Fibroblast of upper back skin (primary cell): ENCODE data around the gene MOB3B.
A peak's percentile ranks its signal among the peaks of the same experiment; 100 is the strongest.
"Not testable (repeated sequence)": the region's sequence is repeated elsewhere in the genome, so short reads cannot be mapped to it uniquely, and the experiment has no call there.

Experiments
- DNase-seq: peaks from one replicate; pipeline ENCODE4 v3.0.0-alpha.2; 2013

MOB3B gene

GRCh38 chr9:27514551-27514950, 15.1 kb downstream of the MOB3B start:
- DNase-seq: no peak

DNA sequence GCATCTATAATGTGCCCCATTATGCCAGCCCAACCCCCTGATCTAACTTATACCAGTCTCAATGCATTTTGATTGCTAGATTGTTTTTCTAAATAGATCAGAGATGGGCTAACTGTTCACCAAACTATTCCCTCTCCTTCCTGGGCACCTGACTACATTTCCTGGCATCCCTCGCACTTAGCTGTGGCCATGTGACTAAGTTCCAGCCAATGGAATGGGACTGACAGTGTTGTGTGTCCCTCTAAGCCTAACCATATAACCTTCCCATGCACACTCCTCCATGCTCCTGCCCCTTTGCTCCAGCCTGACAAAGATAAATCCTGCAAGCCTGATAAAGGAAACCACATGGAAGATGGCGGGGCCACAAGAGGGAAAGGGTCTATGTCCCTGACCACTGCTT, 17.8 kb downstream of the MOB3B start:
- no peak for DNase-seq

DNA sequence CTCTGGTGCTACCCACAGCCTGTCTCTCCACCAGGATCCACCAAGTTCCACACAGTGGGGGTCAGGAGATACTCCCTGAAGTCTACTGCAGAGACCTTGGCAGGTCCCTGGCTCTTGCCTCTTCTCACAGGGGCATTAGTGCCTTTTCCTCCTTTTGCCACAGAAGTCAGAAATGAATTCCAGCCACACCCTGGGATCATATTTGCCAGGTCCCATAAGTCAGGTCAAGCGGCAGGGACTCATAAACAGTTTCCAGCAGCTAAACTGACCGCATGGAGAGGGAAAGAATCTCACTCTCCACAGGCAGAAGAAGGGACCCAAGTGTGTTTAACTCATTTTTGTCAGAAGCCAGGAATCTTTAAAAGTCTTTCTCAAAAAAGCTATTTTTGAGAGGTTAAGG, 18.8 kb downstream of the MOB3B start:
- DNase-seq: no peak

- DNase-seq: no peak
These were observed 22.6 kb downstream of the MOB3B start for GRCh38 chr9:27506981-27507380.

DNA sequence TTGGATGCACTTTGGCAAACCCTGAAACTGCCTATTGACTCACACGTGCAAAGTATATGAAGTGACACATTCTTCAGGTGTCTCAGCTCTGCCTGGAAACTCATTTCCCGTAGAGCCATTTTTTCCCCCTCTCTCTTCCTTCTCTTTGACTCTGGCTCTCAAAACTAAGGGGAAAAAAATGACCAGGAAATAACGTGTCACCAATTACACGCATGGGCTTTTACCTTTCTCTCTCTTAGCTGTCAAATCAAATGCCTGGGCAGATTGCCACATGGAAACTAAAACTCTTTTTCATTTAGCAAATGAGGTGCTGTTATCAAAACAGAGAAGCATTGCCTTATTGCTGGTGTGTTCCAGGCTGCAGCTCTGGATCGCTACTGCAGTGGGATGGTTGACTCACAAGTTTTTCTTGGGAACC, 23.9 kb downstream of the MOB3B start:
- DNase-seq: no peak

GRCh38 chr9:27504259-27504658, 25.4 kb downstream of the MOB3B start:
- DNase-seq: no peak

DNA sequence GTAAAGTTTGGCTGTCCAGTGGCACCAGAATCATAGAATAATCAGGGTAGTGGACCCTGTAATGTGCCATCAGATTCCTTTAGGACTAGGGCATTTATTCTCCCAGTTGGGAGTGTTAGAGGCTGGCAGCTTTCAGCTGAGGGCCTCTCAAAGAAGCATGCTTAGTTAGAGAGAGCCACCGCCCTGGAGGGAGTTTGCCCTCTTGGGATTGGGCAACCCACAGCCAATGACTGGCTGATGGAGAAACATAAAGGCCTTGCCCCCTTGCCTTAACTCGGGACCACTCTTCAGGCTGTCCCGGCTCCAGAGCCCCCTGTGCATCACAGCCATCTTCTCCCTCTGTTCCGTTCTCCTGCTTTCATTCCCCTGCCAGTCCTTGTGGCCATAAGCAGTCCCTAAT, 26.0 kb downstream of the MOB3B start:
- no peak for DNase-seq

GRCh38 chr9:27500902-27501301, 28.7 kb downstream of the MOB3B start:
- DNase-seq: not testable (repeated sequence)

- DNase-seq: peak; percentile 22
These were observed 30.2 kb downstream of the MOB3B start for GRCh38 chr9:27499451-27499850.

DNA sequence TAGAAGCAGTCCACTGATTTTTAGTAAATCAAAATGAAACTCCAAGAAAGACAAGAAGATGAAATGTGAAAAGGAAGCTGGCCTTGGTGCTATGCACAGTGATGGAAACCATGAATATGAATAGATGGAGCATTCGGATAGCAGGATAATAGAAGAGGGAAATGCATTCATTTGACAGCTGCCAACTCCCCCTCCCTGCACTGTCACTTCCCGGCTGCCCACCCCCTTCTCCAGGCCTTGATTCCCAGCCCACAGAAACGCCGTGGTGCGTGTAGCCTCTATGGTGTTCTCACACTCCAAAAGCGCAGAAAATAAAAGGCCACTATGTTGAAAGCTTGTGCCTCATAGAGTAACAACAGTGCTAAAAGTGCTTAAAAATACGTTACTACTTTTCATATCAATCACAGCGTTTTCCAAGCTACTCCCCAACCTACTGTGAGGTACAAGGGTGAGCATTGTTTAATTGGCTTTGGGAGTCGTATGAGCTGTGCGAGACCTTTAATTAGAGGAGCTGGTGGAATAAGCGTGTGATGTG, 31.7 kb downstream of the MOB3B start:
- DNase-seq: no peak

GRCh38 chr9:27496135-27496504, 33.5 kb downstream of the MOB3B start:
- no peak for DNase-seq

- no peak for DNase-seq
These were observed 34.0 kb downstream of the MOB3B start for GRCh38 chr9:27495480-27496134.

DNA sequence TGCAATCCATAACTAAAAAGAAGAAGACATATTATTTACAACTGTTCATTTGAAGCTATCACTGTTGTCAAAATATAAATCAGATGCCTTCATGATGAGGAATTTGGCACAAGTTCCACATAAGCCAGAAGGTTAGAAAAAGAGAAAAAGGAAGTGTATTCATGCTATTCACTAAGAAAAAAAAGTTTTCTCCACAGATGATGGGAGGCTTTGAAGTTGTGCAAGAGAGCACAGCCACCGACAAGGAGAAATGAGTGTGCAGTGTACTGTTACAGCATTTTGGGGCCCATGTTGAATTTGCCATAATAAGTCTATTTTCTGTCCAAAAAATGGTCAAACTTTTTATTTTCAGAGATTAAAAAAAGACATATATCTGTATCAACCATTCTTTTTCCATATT, 38.5 kb downstream of the MOB3B start:
- DNase-seq: no peak

DNA sequence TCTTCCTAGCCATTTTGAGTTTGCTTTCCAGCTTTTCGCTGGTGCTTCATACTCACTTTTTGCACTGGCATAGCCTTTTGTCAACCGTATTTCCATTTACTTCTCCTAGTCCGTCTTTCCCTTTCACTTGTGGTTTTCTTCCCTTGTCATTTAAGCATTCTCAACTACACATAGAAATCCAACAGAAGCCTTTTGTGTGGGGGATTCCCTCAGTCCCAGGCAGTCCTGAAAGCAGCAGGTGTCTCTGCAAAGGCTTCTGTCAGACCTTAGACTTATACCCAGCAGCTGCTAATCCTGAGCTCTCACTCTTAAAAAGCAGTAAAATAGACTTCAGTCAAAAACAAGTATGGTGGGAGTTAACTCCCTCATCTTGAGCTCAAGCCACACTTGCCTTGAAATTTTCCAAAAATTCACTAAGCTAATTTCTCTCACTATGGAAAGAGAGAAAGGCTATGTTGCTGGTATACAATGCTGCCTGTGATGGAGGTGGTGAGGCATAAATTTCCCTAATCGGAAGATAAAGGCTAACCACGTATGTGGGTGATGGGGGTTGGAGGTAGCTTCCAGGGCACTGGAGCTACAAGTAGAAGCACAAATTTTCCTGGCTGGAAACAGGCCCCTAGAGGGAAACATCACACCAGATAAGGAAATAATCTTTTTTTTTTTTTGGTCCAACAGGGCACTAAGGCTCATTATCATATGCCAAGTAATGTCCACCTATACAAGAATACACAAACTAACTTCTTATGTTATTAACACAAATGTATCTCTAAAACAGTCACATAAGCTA, 40.3 kb downstream of the MOB3B start:
- DNase-seq: no peak

- no peak for DNase-seq
These were observed 41.7 kb downstream of the MOB3B start for GRCh38 chr9:27487927-27488326.

DNA sequence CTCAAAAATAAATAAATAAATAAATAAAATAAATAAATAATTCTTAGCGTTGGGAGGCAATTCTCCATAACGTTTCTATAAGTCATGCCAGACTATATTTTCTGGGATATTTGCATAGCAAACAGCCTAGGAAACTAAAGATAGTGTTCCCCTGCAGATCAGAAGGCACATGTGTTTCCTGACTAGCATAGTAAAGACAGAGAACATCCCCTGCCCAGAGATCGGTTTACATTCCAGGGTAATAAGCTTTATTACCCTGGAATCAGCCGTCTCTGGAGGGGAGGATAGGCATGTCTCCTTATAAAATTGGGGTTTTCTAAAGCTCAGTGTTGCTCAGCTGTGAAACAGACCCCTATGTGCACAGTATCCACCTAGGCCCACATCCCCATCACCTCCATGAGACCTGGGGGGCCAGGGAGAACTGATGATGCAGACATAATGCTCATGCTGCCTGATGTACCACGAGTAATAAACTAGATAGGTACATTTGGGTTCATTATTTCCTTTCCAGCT, 42.4 kb downstream of the MOB3B start:
- DNase-seq: no peak

DNA sequence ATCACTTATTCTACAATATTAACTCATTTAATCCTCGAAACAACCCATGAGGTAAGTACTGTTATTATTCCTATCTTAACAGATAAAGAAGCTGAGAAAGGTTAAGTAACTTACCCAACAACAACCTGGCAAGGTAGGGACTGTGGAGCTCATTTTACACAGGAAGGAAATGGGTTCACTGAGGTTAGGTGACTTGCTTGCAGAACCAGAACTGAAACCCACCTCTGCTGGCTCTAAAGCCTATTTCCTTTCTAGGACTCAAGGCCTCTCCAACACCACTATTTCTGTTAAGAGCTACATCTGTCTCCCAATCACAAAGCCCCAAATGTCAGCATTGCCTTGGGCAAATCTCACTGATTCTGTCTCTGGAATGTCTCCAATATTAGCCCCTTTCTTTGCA, 44.5 kb downstream of the MOB3B start:
- DNase-seq: no peak

DNA sequence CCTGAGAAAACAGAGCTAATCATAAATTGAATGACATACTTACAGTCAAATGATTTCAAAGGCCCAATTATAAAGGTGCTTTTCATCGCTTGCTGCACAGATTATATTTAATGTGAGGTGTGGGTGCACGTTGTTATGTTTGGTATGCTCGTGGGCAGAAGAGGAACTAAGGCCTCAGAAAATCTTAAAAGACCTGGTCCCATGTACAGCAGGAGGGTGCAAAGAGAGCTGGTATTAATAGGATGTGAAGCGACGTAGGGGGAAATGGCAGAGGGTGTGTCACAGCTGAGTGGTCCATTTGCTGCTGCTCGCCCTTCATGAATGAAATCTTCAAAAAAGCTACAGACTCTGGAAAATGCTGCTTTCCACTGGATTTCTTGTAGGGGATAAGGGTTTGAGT, 46.0 kb downstream of the MOB3B start:
- DNase-seq: no peak

DNA sequence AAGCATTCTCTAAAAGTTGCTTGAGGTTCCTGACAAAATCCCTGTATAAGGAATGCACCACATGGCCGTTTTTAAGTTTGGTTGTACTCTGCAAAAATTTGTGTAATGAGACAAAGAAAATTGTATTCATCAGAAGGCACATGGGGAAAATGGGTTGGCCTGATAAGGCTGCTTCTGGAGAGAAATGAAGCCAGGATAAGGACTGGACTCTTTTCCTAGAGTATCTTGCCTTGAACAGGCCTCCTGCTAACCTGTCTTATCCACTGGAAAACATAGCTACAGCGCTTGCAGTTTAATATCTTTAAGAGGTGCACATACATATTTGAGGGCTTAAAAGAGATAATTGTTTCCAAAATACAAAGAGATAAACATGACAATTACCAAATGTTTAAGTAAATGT, 46.9 kb downstream of the MOB3B start:
- DNase-seq: no peak

DNA sequence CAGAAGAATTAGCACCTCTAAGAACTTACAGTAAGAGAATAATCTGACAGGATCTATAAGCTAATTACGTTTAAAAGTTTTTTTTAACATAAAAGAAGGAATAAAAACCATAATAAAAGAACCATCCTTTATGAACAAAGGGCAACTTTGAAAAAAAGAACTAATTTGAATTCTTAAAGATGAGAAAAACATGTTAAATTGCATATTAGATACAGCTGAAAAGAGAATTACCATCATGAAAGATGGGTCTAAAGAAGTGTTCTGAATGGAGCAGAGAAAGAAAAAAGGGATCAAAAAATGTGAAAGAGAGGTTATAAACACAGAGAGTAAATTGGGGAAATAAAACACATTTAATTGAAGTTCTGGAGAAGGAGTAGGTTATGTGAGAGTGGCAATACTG, 51.3 kb downstream of the MOB3B start:
- no peak for DNase-seq

DNA sequence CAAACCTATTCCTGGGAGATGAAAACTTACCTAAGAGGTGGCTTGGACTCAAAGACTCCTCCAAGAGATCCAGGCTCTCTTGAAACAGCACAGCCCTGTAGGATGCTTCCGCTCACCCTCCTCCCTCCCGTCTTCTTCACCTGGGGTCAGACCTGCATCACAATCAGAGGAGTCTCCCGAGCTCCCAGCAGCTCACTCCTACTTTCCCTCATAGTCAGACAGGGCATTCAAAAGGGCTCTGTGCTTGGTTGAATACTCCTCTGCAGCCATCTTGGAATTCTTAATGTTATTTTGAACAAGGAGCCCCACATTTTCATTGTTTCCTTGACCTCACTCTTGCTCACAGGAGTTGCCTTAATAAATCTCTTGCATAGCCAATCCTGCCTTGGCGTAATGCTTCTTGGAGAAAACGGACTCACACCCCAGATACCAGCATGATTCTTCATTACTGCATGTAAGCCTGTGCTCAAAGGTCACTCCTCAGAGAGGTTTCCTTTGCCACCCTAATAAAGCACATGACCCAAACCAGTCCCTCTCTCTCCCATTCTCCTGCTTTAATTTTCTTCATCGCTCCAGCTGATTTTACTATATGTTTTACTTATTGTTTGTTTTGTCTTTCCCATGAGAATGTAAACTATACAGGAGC, 52.6 kb downstream of the MOB3B start:
- no peak for DNase-seq

GRCh38 chr9:27475057-27475595, 54.5 kb downstream of the MOB3B start:
- DNase-seq: no peak

DNA sequence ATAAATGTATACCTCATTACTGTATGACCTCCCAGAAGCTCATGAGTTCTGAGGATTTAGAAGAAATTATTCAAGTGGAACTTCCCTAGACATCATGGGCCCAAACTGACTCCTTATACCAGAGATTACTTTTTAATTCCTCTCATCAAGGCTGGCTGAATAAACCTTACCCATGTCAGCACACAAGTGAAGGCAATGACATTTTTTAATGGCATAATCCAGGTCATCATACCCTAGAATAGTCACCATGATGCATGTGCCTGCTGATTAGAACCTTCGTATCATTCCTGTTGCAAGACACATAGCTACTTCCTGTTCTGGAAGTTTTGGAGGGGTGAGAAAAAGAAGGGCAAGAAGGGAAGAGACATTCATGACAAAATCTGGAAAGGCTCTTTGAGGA, 55.3 kb downstream of the MOB3B start:
- DNase-seq: no peak
